Midbrain (tissue), 1 donor: ENCODE measurements around the gene DISC1.
A peak's percentile ranks its signal among the peaks of the same experiment; 100 is the strongest.
"Not testable (repeated sequence)": the region's sequence is repeated elsewhere in the genome, so short reads cannot be mapped to it uniquely, and the experiment has no call there.

Experiments used
- DNase-seq: peaks from one replicate; lab custom pipeline; 2025; lab: John Stamatoyannopoulos, UW

DISC1 gene

GRCh38 chr1:231605149-231606100, 21.2 kb upstream of the DISC1 start:
- no peak for DNase-seq

- DNase-seq, result no peak
These were observed 19.9 kb upstream of the DISC1 start for GRCh38 chr1:231606712-231607111.

- no peak for DNase-seq
These were observed 16.2 kb upstream of the DISC1 start for GRCh38 chr1:231610388-231610787.

- no peak for DNase-seq
These were observed 15.5 kb upstream of the DISC1 start for GRCh38 chr1:231611111-231611510.

GRCh38 chr1:231611851-231612250, 14.7 kb upstream of the DISC1 start:
- DNase-seq, result no peak

- DNase-seq, result no peak
These were observed 14.0 kb upstream of the DISC1 start for GRCh38 chr1:231612393-231613089.

- DNase-seq, result no peak
These were observed 12.9 kb upstream of the DISC1 start for GRCh38 chr1:231613419-231614349.

GRCh38 chr1:231616667-231617066, 9.9 kb upstream of the DISC1 start:
- no peak for DNase-seq

GRCh38 chr1:231618609-231619256, 7.9 kb upstream of the DISC1 start:
- no peak for DNase-seq

GRCh38 chr1:231619257-231619634, 7.3 kb upstream of the DISC1 start:
- DNase-seq, result no peak

GRCh38 chr1:231625042-231625441, 1.5 kb upstream of the DISC1 start:
- DNase-seq, result not testable (repeated sequence)

- DNase-seq, result no peak
These were observed 535 bp upstream of the DISC1 start for GRCh38 chr1:231625975-231626534.

GRCh38 chr1:231626951-231627614, 493 bp downstream of the DISC1 start:
- DNase-seq, result peak; percentile 44

GRCh38 chr1:231628207-231628876, 1.8 kb downstream of the DISC1 start:
- DNase-seq, result no peak

GRCh38 chr1:231629132-231629531, 2.5 kb downstream of the DISC1 start:
- DNase-seq, result no peak

- no peak for DNase-seq
These were observed 4.1 kb downstream of the DISC1 start for GRCh38 chr1:231630558-231631205.

GRCh38 chr1:231631717-231632116, 5.1 kb downstream of the DISC1 start:
- DNase-seq, result no peak

- DNase-seq, result no peak
These were observed 5.5 kb downstream of the DISC1 start for GRCh38 chr1:231632119-231632518.

GRCh38 chr1:231634323-231635013, 7.9 kb downstream of the DISC1 start:
- no peak for DNase-seq
